Esophagus muscularis mucosa (tissue), 3 donors: ENCODE results near the gene ARHGAP21.

Source experiments
- CTCF ChIP-seq, 3 experiments: fragments of 200-600 bp in 2 of 3; fragments of 450-650 bp in 1 of 3; sonication (generic) in 2 of 3; IDR thresholded peaks; one replicate each; pipeline ENCODE4 v1.5.1; 2017 to 2019; ENCODE audit warnings: antibody characterized with exemption in 3 of 3, mild to moderate bottlenecking in 2 of 3, moderate library complexity in 1 of 3
- POLR2A ChIP-seq: fragments of 450-650 bp; IDR thresholded peaks from one replicate; pipeline ENCODE4 v1.6.1; 2017; ENCODE audit warnings: antibody characterized with exemption, moderate library complexity, mild to moderate bottlenecking, low read depth
- POLR2AphosphoS5 ChIP-seq, 2 donors: sonication (generic); formaldehyde crosslinking; IDR thresholded peaks; one replicate each; pipeline ENCODE4 v1.6.1; 2017; ENCODE audit warnings: antibody characterized with exemption in 2 of 2

- TF ChIP-seq POLR2A (no peak), CTCF (IDR thresholded peaks at IDR 0.05) (no peak), POLR2AphosphoS5 (IDR thresholded peaks at IDR 0.05) (no peak)
These were observed 54.3 kb downstream of the ARHGAP21 start for GRCh38 chr10:24669285-24669852.
